Measurements from ENCODE around the gene DCHS1.

The DCHS1 gene

GRCh38 chr11:6682936-6683861 lies 27.6 kb upstream of the DCHS1 start, which contains the start of gene MRPL17:
Gene MRPL17 (minus strand): TSS chr11:6683340. CDS start chr11:6683296, 44 bp downstream.
- peak; percentile 78 for TF ChIP-seq CTCF (IDR thresholded peaks at IDR 0.05; ENCODE audit: low read depth, low read length)
- peak within 1 kb of the TSS; percentile 91 for H3K27ac ChIP-seq
- H3K27me3 ChIP-seq (ENCODE audit: insufficient read depth, low read depth, severe bottlenecking): no peaks in the 10 kb centered on the region
- peaks cover 30% of the 10 kb centered on the region for H3K36me3 ChIP-seq
- DNase-seq: peak; percentile 99
- peak within 1 kb of the TSS; percentile 83 for H3K4me3 ChIP-seq (ENCODE audit: low read depth, low read length)
- no peaks in the 10 kb centered on the region for H3K9me3 ChIP-seq (ENCODE audit: severe bottlenecking)

GRCh38 chr11:6682591-6682935 lies 27.0 kb upstream of the DCHS1 start:
- peaks cover 30% of the 10 kb centered on the region for H3K36me3 ChIP-seq
- H3K27me3 ChIP-seq (ENCODE audit: insufficient read depth, low read depth, severe bottlenecking): no peaks in the 10 kb centered on the region
- H3K27ac ChIP-seq: peak overlapping the region; percentile 91
- H3K9me3 ChIP-seq (ENCODE audit: severe bottlenecking): no peaks in the 10 kb centered on the region
- no peak for TF ChIP-seq CTCF (IDR thresholded peaks at IDR 0.05; ENCODE audit: low read depth, low read length)
- no peak for DNase-seq
- peak overlapping the region; percentile 83 for H3K4me3 ChIP-seq (ENCODE audit: low read depth, low read length)

- peak overlapping the region; percentile 91 for H3K27ac ChIP-seq
- H3K36me3 ChIP-seq: peaks cover 30% of the 10 kb centered on the region
- no peaks in the 10 kb centered on the region for H3K9me3 ChIP-seq (ENCODE audit: severe bottlenecking)
- DNase-seq: peak; percentile 17
- peak overlapping the region; percentile 83 for H3K4me3 ChIP-seq (ENCODE audit: low read depth, low read length)
- no peak for TF ChIP-seq CTCF (IDR thresholded peaks at IDR 0.05; ENCODE audit: low read depth, low read length)
- no peaks in the 10 kb centered on the region for H3K27me3 ChIP-seq (ENCODE audit: insufficient read depth, low read depth, severe bottlenecking)
Observed at GRCh38 chr11:6681949-6682348, 26.3 kb upstream of the DCHS1 start.

GRCh38 chr11:6681505-6681904 lies 25.9 kb upstream of the DCHS1 start:
- H3K4me3 ChIP-seq (ENCODE audit: low read depth, low read length): no peak overlapping the region
- no peak overlapping the region for H3K27ac ChIP-seq
- no peak for TF ChIP-seq CTCF (IDR thresholded peaks at IDR 0.05; ENCODE audit: low read depth, low read length)
- no peak for DNase-seq
- H3K27me3 ChIP-seq (ENCODE audit: insufficient read depth, low read depth, severe bottlenecking): no peaks in the 10 kb centered on the region
- H3K9me3 ChIP-seq (ENCODE audit: severe bottlenecking): no peaks in the 10 kb centered on the region
- H3K36me3 ChIP-seq: peaks cover 30% of the 10 kb centered on the region

- H3K9me3 ChIP-seq (ENCODE audit: severe bottlenecking): no peaks in the 10 kb centered on the region
- no peaks in the 10 kb centered on the region for H3K27me3 ChIP-seq (ENCODE audit: insufficient read depth, low read depth, severe bottlenecking)
- DNase-seq: no peak
- TF ChIP-seq CTCF (IDR thresholded peaks at IDR 0.05; ENCODE audit: low read depth, low read length): no peak
- H3K36me3 ChIP-seq: peaks cover 19% of the 10 kb centered on the region
- H3K4me3 ChIP-seq (ENCODE audit: low read depth, low read length): no peak overlapping the region
- H3K27ac ChIP-seq: no peak overlapping the region
Observed at GRCh38 chr11:6677018-6677417, 21.4 kb upstream of the DCHS1 start.
